ENCODE results near the gene GABRA4.

GABRA4 gene

DNA sequence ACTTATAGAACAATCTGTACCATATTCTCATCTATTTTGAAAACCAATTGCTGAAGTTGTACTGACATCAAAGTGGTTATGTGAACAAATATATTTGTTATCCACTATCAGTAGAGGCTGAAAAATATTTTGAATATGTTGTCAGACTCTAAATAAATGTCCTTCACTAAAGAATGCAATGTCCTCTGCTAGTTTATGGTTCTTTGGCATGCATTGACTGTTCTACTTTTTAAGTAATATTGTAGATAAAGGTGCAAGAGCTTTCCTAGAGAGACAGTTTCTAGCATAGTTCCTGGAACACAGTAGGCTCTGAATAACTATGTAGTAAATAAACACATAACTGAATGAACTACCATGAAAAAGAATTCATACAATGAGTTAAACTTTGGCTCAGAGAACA is 66.2 kb downstream of the GABRA4 start:
- no peak for DNase-seq (ENCODE audit: low read depth)

DNA sequence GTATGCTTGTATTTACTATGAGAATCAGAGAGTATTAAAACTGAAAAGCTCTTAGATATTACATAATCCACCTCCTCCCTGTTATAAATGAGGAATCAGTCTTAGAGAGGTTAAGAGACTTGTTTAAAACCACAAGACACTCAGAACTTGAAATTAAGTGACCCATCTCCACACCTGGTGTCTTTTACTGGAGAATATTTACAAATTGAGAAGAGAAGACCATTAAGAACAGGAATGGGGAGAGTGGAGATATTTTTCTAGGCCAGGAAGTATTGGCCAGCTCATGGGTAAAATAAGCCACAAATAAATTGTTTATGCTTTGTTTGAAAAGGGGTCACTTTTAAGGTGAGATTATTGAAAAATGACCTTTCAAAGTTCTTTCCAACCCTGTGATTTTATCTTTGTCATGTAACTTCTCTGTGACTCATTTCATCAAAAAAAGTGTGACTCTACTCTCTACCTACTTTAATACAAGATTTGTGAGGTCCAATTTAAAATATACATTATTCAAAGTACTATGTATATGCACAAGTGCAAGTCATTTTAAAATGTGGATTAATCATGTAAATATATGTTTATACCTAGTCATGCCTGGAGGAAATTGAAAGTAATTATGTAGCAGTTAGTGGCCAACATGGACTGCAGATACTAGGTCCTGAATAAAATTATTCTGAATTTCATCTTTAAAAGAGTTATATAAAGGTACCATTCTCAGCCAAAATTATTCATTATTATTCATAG is 68.4 kb downstream of the GABRA4 start:
- no peak for DNase-seq (ENCODE audit: low read depth)

DNA sequence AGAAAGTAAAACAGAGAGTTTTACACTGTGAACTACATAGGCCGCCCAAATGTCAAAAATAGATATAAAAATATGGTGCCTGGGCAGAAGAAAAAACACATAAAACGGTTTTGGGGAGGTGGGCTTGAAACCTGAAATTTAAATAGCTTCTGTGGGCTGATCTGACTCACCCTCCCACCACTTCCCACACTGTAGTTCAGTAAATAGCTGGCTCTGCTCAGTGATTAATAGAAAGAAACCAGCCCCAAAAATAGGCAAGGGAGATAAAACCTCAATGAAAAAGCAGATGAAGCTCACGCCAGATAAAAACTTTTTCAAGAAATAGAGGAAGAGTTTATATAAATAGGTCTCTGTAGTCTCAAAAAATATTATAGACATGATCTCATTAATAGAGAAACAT is 71.2 kb downstream of the GABRA4 start:
- DNase-seq (ENCODE audit: low read depth): no peak

DNA sequence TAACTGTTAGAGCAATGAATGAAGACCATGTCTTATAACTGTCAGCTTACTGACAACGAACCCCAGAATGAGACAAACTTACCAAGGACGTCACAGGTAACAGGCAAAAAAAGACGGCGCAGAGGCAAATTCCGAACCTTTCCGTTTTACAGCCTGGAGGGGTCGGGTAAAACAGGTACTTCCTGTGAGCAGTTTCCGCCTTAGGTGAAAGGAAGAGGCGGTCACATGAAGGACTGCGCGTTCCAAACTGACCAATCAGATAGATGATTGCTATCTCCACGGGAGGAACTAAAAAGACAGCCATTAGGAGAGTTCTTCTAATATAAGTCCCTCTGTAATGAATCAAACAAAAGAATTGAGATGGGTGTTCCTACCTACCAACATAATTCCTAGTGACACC is 84.3 kb downstream of the GABRA4 start, which contains the start of gene COX7B2:
Gene COX7B2 (minus strand): TSS at position 168 of the 400 bp plus-strand sequence. CDS start 174,053 bp downstream, outside the sequence.
- DNase-seq (ENCODE audit: low read depth): no peak

- no peak for DNase-seq (ENCODE audit: low read depth)
These were observed 85.2 kb downstream of the GABRA4 start for GRCh38 chr4:46908148-46908547.

DNA sequence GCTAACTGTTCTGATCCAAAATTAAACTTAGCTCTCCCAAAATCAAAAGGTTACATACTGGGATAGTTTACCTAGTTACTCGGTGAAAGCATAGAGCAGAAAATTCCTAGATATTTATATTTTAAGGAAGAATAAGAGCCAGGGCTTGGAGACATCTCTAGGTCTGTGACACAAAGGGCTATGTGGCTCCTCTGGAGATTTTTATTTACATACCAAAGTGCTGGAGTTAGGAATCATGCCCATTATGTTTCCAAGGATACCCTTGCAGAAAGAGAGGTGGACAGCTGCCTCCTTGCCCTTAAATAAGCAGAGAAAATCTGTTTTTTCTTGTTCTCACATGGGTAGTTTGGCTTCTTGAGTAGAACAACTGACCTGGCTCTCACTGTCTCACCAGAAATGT is 93.3 kb downstream of the GABRA4 start:
- DNase-seq (ENCODE audit: low read depth): no peak

DNA sequence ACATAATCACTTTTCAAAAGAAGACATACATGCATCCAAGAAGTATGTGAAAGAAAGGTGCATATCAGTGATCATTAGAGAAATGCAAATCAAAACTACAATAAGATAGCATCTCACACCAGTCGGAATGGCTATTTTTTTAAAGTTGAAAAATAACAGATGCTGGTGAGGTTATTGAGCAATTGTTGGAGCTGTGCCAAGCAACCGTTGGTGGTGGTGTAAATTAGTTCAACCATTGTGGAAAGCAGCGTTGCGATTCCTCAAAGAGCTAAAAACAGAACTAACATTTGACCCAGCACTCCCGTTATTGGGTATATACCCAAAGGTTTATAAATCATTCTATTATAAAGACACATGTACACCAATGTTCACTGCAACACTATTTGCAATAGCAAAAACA is 98.6 kb downstream of the GABRA4 start:
- no peak for DNase-seq (ENCODE audit: low read depth)

DNA sequence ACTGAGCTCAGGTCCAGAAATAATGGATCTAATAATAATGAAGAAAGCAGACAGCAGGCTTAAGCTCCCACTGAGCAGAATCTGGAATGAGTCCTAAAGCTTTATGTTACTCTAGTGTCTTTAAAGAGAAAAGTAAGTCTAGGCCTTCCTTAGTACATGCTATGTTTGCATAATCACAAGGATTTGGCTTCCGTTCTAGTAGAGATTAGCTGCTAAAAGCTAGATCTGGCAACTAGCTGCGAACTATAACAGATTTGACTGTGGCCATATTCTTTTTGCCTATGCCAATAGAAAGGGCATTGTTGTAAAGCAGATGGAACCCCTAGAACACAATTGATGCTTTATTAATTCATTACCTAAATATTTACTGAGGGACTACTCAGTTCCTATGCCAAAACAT is 103.3 kb downstream of the GABRA4 start:
- no peak for DNase-seq (ENCODE audit: low read depth)

DNA sequence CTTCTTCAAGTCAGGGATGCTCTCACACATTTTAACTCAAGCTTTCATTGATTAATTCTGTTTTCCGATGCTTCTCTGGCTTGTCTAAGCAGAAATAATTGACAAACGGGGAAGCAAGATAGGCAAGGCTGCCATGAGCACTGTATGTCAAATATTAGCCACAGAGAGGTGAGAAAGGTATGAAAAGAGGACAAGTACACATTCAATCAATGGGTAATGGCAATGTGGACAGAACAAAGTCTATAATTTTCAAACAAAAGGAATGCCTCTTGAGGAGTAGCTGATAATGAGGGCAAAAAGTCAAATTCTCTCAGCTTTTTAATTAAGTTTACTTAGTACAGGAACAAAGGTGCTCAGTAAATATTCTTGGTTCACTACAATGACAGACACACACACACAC is 104.0 kb downstream of the GABRA4 start:
- no peak for DNase-seq (ENCODE audit: low read depth)

DNA sequence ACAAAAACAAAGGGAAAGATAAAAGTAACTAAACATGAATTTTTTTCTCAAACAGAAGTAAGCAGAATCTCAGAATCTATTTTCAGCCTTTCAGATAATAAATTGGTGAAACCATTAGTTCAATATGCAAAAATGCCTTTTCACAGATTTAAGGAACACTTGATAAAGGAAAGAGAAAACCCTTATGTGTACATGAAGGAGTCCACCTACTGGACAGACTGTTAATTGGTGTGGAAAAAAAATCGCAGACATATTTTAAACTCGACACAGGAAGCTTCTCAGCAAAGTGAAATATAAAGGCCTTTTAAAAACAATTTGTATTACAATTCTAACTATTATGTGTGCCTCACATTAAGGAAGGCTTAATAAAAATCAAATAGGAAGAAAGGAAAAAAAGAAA is 106.7 kb downstream of the GABRA4 start:
- DNase-seq (ENCODE audit: low read depth): no peak

- no peak for DNase-seq (ENCODE audit: low read depth)
These were observed 114.7 kb downstream of the GABRA4 start for GRCh38 chr4:46878641-46879040.

GRCh38 chr4:46874811-46875210 is 118.6 kb downstream of the GABRA4 start:
- DNase-seq (ENCODE audit: low read depth): no peak

DNA sequence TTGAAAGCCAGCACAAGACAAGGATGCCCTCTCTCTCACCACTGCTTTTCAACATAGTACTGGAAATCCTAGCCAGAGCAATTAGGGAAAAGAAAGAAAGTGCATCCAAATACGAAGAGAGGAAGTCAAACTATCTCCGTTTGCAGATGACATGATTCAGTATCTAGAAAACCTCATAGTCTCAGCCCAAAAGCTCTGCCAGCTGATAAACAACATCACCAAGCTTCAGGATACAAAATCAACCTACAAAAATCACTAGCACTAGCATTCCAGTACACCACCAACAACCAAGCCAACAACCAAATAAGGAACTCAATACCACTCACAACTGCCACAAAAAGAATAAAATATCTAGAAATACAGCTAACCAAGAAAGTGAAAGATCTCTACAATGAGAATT is 123.0 kb downstream of the GABRA4 start:
- no peak for DNase-seq (ENCODE audit: low read depth)
